HepG2 (cell line): ENCODE measurements around the gene MFN2. TPM values are rescaled to one million over a fixed set of nuclear protein-coding genes. Genes with fewer than 3 reads are reported as not detected.

Source experiments
- ATAC-seq: fragments of 200-7000 bp; cut with Tn5 transposase; 3 replicates; pipeline ENCODE4 v1.9.1; 2020; ENCODE audit warnings: mild to moderate bottlenecking, moderate library complexity
- BruUV-seq: library from RNA; stranded (reverse); fragments of 400-500 nt; replicated peaks from 2 replicates; lab custom pipeline; 2021; lab: Mats Ljungman, UMichigan
- CTCF ChIA-PET: fragments of 300-600 bp; formaldehyde crosslinking; extraction: SDS; loops from one replicate; lab custom pipeline; 2021; ENCODE audit warnings: low total read pairs, inconsistent platforms, low intra/inter-chr PET ratio; lab: Yijun Ruan, JAX
- POLR2A ChIA-PET: fragments of 350-600 bp; sonication (Branson Sonifier 250); formaldehyde crosslinking; loops from one replicate; lab custom pipeline; 2020; ENCODE audit warnings: antibody characterized with exemption, inconsistent platforms; lab: Yijun Ruan, JAX
- DNase-seq: peaks from one replicate; pipeline ENCODE4 v3.0.0-alpha.2; 2015; ENCODE audit warnings: low spot score
- FAIRE-seq: peaks from 3 replicates; lab custom pipeline; 2011; peaks lifted over from hg19 to GRCh38; lab: Jason Lieb, UNC
- H2AFZ ChIP-seq: one replicate; pipeline ENCODE4 v1.6.1; 2011; ENCODE audit warnings: low read length, inconsistent platforms
- H3K27ac ChIP-seq: fragments of 300-600 bp; 3 replicates; pipeline ENCODE4 v1.8.0; 2011; ENCODE audit warnings: mixed run types, mild to moderate bottlenecking, mixed read lengths, low read length, inconsistent platforms; ENCODE audit not compliant: insufficient read depth; ENCODE audit errors: extremely low read length
- H3K27me3 ChIP-seq, 2 experiments: fragments of 200-600 bp in 1 of 2; 2 replicates in 1 of 2; 3 replicates in 1 of 2; pipeline versions ENCODE4 v1.6.0 to v1.8.0; 2011; ENCODE audit warnings: low read length in 2 of 2, mild to moderate bottlenecking in 2 of 2, moderate library complexity in 2 of 2, inconsistent platforms in 1 of 2; ENCODE audit not compliant: insufficient read depth in 2 of 2, control insufficient read depth in 1 of 2
- H3K36me3 ChIP-seq, 2 experiments: fragments of 200-600 bp in 1 of 2; replicated peaks in 1 of 2; 2 replicates in 1 of 2; 3 replicates in 1 of 2; pipeline versions ENCODE4 v1.5.1 to v1.8.0; 2011; ENCODE audit warnings: low read length in 2 of 2, inconsistent platforms in 1 of 2; ENCODE audit not compliant: insufficient read depth in 2 of 2, control insufficient read depth in 1 of 2
- H3K4me1 ChIP-seq: 2 replicates; pipeline ENCODE4 v1.5.1; 2012; ENCODE audit warnings: low read length, inconsistent platforms; ENCODE audit not compliant: insufficient read depth
- H3K4me2 ChIP-seq: 2 replicates; pipeline ENCODE4 v1.6.0; 2011; ENCODE audit warnings: low read depth, low read length, inconsistent platforms
- H3K4me3 ChIP-seq, 3 experiments: fragments of 200-600 bp in 1 of 3; sonication (generic), shearing (Covaris generic) in 1 of 3; replicated peaks in 1 of 3; 2 replicates each; pipeline ENCODE4 v1.5.1; 2011 to 2016; ENCODE audit warnings: low read length in 3 of 3, inconsistent platforms in 2 of 3, low read depth in 2 of 3, mild to moderate bottlenecking in 2 of 3, control low read depth in 1 of 3, mixed read lengths in 1 of 3; ENCODE audit not compliant: insufficient read depth in 1 of 3
- H3K79me2 ChIP-seq: one replicate; pipeline ENCODE4 v1.6.1; 2011; ENCODE audit warnings: low read length, inconsistent platforms; ENCODE audit not compliant: insufficient read depth
- H3K9ac ChIP-seq: 2 replicates; pipeline ENCODE4 v1.6.0; 2011; ENCODE audit warnings: mild to moderate bottlenecking, low read depth, low read length, inconsistent platforms; ENCODE audit not compliant: insufficient read depth
- H3K9me3 ChIP-seq: 2 replicates; pipeline ENCODE4 v1.5.1; 2012; ENCODE audit warnings: mild to moderate bottlenecking, low read length
- H4K20me1 ChIP-seq: 2 replicates; pipeline ENCODE4 v1.6.0; 2011; ENCODE audit warnings: inconsistent platforms, mild to moderate bottlenecking, low read length, moderate library complexity; ENCODE audit not compliant: insufficient read depth
- FOXP1 ChIP-seq, 2 experiments: fragments of 450-650 bp in 1 of 2; IDR thresholded peaks; 2 replicates each; pipeline ENCODE4 v1.6.1; 2017 to 2018; ENCODE audit warnings: antibody characterized with exemption in 1 of 2
- RFX3 ChIP-seq: IDR thresholded peaks from 2 replicates; pipeline ENCODE4 v1.6.1; 2016; ENCODE audit warnings: missing biosample characterization, missing genetic modification reagents
- TCF7 ChIP-seq: sonication (generic); IDR thresholded peaks from 2 replicates; pipeline ENCODE4 v1.6.1; 2016; ENCODE audit warnings: antibody characterized with exemption, low read depth
- ZFP36 ChIP-seq: fragments of 150-350 bp; IDR thresholded peaks from 2 replicates; pipeline ENCODE4 v1.6.1; 2018; ENCODE audit warnings: borderline replicate concordance, low read length, low read depth; ENCODE audit not compliant: partially characterized antibody
- ZNF207 ChIP-seq: fragments of 450-650 bp; IDR thresholded peaks from 2 replicates; pipeline ENCODE4 v1.6.1; 2016; ENCODE audit warnings: antibody characterized with exemption, borderline replicate concordance
- ZNF343 ChIP-seq: sonication (generic); formaldehyde crosslinking; IDR thresholded peaks from 2 replicates; pipeline ENCODE4 v1.4.0; 2020; ENCODE audit warnings: mild to moderate bottlenecking, missing genetic modification reagents
- ZNF629 ChIP-seq: sonication (generic); formaldehyde crosslinking; conservative IDR thresholded peaks from 2 replicates; pipeline ENCODE4 v1.5.0; 2020; ENCODE audit warnings: missing genetic modification reagents
- WGBS: methylation state at CpG from one replicate; pipeline ENCODE4 v1.1.6; 2017; ENCODE audit warnings: low lambda C conversion rate; 5-methylcytosine and 5-hydroxymethylcytosine counted together
- in situ Hi-C: cut with HindIII; loops from 2 replicates; pipeline ENCODE4 v1.10.0; 2017; ENCODE audit warnings: low pct_unique_long_range_greater_than_20kb; ENCODE audit not compliant: extremely low pct_ligation_motif_present
- intact Hi-C: fragments of 100-400 bp; cut with micrococcal nuclease; formaldehyde crosslinking; loops from one replicate; pipeline ENCODE4 v1.10.0; 2022; ENCODE audit not compliant: unreplicated experiment
- polyA plus RNA-seq, 8 experiments: library from polyadenylated mRNA; depleted of rRNA in 3 of 8; stranded (reverse) in 7 of 8; unstranded in 1 of 8; fragments of >200 nt; fragmentation: Illumina TruSeq in 4 of 8; extraction: Trizol in 4 of 8; gene quantifications; 2 replicates each; pipeline versions ENCODE4 v1.2.1 to v1.2.3, GENCODE V29; 2011 to 2016; ENCODE audit warnings: low read depth in 4 of 8, missing spikeins in 1 of 8, mixed read lengths in 1 of 8; ENCODE audit not compliant: insufficient read depth in 1 of 8
- total RNA-seq, 5 experiments: library from RNA; depleted of rRNA; stranded (reverse); fragments of >200 nt; fragmentation: Illumina TruSeq; extraction: Trizol; gene quantifications; 2 replicates each; pipeline ENCODE4 v1.2.3, GENCODE V29; 2016; ENCODE audit warnings: low read depth in 1 of 5
- TF ChIP-seq, protein P1 (sequence below): sonication (generic); formaldehyde crosslinking; IDR thresholded peaks from 2 replicates; pipeline ENCODE4 v1.4.0; 2020; ENCODE audit warnings: missing genetic modification reagents
- TF ChIP-seq, protein P2 (sequence below): sonication (generic); formaldehyde crosslinking; IDR thresholded peaks from 2 replicates; pipeline ENCODE4 v1.5.0; 2020; ENCODE audit warnings: mild to moderate bottlenecking, missing genetic modification reagents

The MFN2 gene
- total and polyA plus RNA-seq, 2 of the 13 experiments (the other 11 are each of a cell fraction or from before 2014, with no cell fraction given): 38.7 to 60.9 TPM

DNA sequence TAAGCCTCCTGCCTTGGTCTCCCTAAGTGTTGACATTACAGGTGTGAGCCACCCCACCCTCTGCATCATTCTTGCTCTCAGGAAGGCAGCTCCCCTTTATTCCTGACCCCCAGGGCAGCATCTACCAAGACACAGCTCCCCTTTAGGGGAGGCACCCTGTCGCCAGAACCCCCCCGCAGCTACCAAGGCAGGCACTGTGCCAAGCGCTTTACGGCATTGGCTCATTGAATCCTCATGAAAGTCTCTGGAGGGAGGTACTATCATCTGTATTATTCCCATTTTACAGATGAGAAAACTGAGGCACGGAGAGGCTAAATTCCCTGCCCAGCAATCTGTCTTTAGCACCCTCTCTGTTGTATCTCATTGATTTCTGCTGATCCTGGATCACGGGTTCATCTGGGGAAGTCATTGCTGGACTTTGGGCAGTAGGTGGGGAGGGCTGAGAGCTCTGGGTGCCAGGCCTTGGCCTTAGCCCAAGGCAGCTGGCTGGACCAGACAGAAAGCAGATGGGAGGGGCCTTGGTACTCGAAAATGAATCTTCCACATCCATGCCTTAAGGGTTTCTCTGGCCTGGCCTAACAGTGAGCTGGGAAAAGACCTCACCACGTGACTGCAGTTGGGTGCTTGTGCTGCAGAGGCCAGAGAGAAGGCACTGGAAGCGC, 39.9 kb upstream of the MFN2 start (continued):
- TF ChIP-seq ZNF207 (no peak), ZNF629 (peak; percentile 99), ZNF343 (CRISPR knock-in tag) (no peak), TCF7 (no peak), FOXP1 (IDR thresholded peaks at IDR 0.05) (no peak), FOXP1 (CRISPR knock-in tag; IDR thresholded peaks at IDR 0.05) (0 out of 2 replicates have a peak, but pooled peaks have one; percentile 15), RFX3 (CRISPR knock-in tag) (no peak)
- TF ChIP-seq, protein P1, sequence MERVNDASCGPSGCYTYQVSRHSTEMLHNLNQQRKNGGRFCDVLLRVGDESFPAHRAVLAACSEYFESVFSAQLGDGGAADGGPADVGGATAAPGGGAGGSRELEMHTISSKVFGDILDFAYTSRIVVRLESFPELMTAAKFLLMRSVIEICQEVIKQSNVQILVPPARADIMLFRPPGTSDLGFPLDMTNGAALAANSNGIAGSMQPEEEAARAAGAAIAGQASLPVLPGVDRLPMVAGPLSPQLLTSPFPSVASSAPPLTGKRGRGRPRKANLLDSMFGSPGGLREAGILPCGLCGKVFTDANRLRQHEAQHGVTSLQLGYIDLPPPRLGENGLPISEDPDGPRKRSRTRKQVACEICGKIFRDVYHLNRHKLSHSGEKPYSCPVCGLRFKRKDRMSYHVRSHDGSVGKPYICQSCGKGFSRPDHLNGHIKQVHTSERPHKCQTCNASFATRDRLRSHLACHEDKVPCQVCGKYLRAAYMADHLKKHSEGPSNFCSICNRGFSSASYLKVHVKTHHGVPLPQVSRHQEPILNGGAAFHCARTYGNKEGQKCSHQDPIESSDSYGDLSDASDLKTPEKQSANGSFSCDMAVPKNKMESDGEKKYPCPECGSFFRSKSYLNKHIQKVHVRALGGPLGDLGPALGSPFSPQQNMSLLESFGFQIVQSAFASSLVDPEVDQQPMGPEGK (CRISPR knock-in tag): peak; percentile 39; the same call in 1 of the 2 replicates

DNA sequence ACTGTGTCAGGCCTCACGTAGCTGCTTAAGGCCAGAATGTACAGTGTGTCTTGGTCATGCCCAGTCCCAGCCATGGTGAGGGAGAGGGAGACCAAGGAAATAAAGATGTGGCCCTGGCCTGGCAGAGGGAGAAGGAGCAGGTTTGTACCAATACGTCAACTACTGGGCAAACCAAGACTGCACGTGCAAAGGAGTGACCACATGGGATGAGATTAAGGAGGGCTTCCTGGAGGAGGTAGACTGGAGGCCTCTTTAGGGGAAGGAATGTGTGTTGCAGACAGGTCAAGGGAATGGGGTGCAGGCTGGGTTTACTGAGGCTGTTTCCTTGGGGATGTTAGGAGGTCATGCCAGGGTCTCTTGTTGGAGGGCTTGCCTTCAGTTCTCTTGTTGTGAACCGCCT, 38.0 kb upstream of the MFN2 start:
- H3K27ac ChIP-seq: no peak overlapping the region
- CTCF ChIA-PET: no interaction called here
- H3K9ac ChIP-seq: no peak overlapping the region
- no peaks in the 10 kb centered on the region for H3K27me3 ChIP-seq
- H3K4me1 ChIP-seq: peaks cover 37% of the 10 kb centered on the region
- no TSS peak for BruUV-seq
- H3K36me3 ChIP-seq: peaks cover 0 to 10% of the 10 kb centered on the region in 2 experiments; a peak in 2 of 5 replicates
- ATAC-seq (no peak), FAIRE-seq (no peak), DNase-seq (no peak)
- in situ Hi-C loops: no loop called here
- no peak overlapping the region for H3K4me3 ChIP-seq
- WGBS: 95% methylated on average over 4 of the region's 4 CpGs
- TF ChIP-seq, protein P2, sequence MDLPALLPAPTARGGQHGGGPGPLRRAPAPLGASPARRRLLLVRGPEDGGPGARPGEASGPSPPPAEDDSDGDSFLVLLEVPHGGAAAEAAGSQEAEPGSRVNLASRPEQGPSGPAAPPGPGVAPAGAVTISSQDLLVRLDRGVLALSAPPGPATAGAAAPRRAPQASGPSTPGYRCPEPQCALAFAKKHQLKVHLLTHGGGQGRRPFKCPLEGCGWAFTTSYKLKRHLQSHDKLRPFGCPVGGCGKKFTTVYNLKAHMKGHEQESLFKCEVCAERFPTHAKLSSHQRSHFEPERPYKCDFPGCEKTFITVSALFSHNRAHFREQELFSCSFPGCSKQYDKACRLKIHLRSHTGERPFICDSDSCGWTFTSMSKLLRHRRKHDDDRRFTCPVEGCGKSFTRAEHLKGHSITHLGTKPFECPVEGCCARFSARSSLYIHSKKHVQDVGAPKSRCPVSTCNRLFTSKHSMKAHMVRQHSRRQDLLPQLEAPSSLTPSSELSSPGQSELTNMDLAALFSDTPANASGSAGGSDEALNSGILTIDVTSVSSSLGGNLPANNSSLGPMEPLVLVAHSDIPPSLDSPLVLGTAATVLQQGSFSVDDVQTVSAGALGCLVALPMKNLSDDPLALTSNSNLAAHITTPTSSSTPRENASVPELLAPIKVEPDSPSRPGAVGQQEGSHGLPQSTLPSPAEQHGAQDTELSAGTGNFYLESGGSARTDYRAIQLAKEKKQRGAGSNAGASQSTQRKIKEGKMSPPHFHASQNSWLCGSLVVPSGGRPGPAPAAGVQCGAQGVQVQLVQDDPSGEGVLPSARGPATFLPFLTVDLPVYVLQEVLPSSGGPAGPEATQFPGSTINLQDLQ (CRISPR knock-in tag): no peak
- peak; percentile 19 for TF ChIP-seq ZFP36
- POLR2A ChIA-PET: no interaction called here
- no peaks in the 10 kb centered on the region for H3K9me3 ChIP-seq
- H2AFZ ChIP-seq: no peak overlapping the region
- no peaks in the 10 kb centered on the region for H4K20me1 ChIP-seq
- no peaks in the 10 kb centered on the region for H3K79me2 ChIP-seq
- H3K4me2 ChIP-seq: no peak overlapping the region
- intact Hi-C loops: no loop called here
